ENCODE data around the gene OR2T1. TPM values are rescaled to one million over a fixed set of nuclear protein-coding genes. Genes with fewer than 3 reads are reported as not detected.

The OR2T1 gene
- total and polyA plus RNA-seq, 9 donors, result not detected

- no peaks in the 10 kb centered on the region for H3K27me3 ChIP-seq
- intact Hi-C loops (cut with DNase I), result no loop called here
- H3K4me3 ChIP-seq, result no peak overlapping the region
- H3K4me1 ChIP-seq (ENCODE audit: insufficient read depth), result no peaks in the 10 kb centered on the region
- 82 to 87% (median 83%) methylated on average over 3 of the region's 3 CpGs for WGBS, 3 donors
- no peak overlapping the region for H3K27ac ChIP-seq
- no peak for DNase-seq
- H3K9me3 ChIP-seq, result no peaks in the 10 kb centered on the region
- H3K36me3 ChIP-seq, result no peaks in the 10 kb centered on the region
- TF ChIP-seq CTCF (IDR thresholded peaks at IDR 0.05) (no peak), EP300 (IDR thresholded peaks at IDR 0.05) (no peak), POLR2A (IDR thresholded peaks at IDR 0.05) (no peak)
Observed at GRCh38 chr1:248380854-248381253, 22.0 kb upstream of the OR2T1 start.

- WGBS, 3 donors, result 62 to 70% (median 65%) methylated on average over 2 of the region's 2 CpGs
- TF ChIP-seq CTCF (IDR thresholded peaks at IDR 0.05) (no peak), EP300 (IDR thresholded peaks at IDR 0.05) (no peak), POLR2A (IDR thresholded peaks at IDR 0.05) (no peak)
- Histone ChIP-seq H3K9me3 (no peaks in the 10 kb centered on the region), H3K36me3 (no peaks in the 10 kb centered on the region), H3K4me3 (no peak overlapping the region), H3K27ac (no peak overlapping the region), H3K4me1 (ENCODE audit: insufficient read depth) (no peaks in the 10 kb centered on the region), H3K27me3 (no peaks in the 10 kb centered on the region)
- intact Hi-C loops (cut with DNase I), result no loop called here
- DNase-seq, result no peak
Observed at GRCh38 chr1:248388426-248388825, 14.4 kb upstream of the OR2T1 start.

- 43 to 58% (median 44%) methylated on average over 2 of the region's 2 CpGs for WGBS, 3 donors
Observed at GRCh38 chr1:248393050-248393449, 9.8 kb upstream of the OR2T1 start.

GRCh38 chr1:248404024-248404423, 1.2 kb downstream of the OR2T1 start:
- no peak overlapping the region for H3K27ac ChIP-seq
- DNase-seq, result no peak
- no peak overlapping the region for H3K4me3 ChIP-seq
- H3K36me3 ChIP-seq, result no peaks in the 10 kb centered on the region
- WGBS, 3 donors, result 81 to 85% (median 81%) methylated on average over 6 of the region's 6 CpGs
- no peaks in the 10 kb centered on the region for H3K27me3 ChIP-seq
- H3K4me1 ChIP-seq (ENCODE audit: insufficient read depth), result no peaks in the 10 kb centered on the region
- intact Hi-C loops (cut with DNase I), result no loop called here
- TF ChIP-seq CTCF (IDR thresholded peaks at IDR 0.05) (no peak), EP300 (IDR thresholded peaks at IDR 0.05) (no peak), POLR2A (IDR thresholded peaks at IDR 0.05) (no peak)
- no peaks in the 10 kb centered on the region for H3K9me3 ChIP-seq

More at GRCh38 chr1:248393050-248393449, 9.8 kb upstream of the OR2T1 start:
- no peaks in the 10 kb centered on the region for H3K4me1 ChIP-seq (ENCODE audit: insufficient read depth)
- H3K27ac ChIP-seq, result no peak overlapping the region
- TF ChIP-seq CTCF (IDR thresholded peaks at IDR 0.05), result no peak
- no peak for TF ChIP-seq POLR2A (IDR thresholded peaks at IDR 0.05)
- TF ChIP-seq EP300 (IDR thresholded peaks at IDR 0.05), result no peak
- no peak overlapping the region for H3K4me3 ChIP-seq
- H3K9me3 ChIP-seq, result no peaks in the 10 kb centered on the region
- H3K36me3 ChIP-seq, result no peaks in the 10 kb centered on the region
- H3K27me3 ChIP-seq, result no peaks in the 10 kb centered on the region
- intact Hi-C loops (cut with DNase I), result no loop called here
- DNase-seq, result no peak

All from ovary (tissue), 9 donors.